ENCODE data around the gene OXGR1.

GRCh38 chr13:97011446-97012131 lies 17.3 kb upstream of the OXGR1 start:
- TF ChIP-seq SMC3 (conservative IDR thresholded peaks at IDR 0.05; ENCODE audit: poor library complexity) (no peak), CTCF (IDR thresholded peaks at IDR 0.05; ENCODE audit: poor library complexity, severe bottlenecking) (no peak)

Measured in neural cell (in vitro differentiated cells).